Transverse colon (tissue), 4 donors: ENCODE data around the gene SORL1. TPM values are rescaled to one million over a fixed set of nuclear protein-coding genes. Genes with fewer than 3 reads are reported as not detected.
A peak's percentile ranks its signal among the peaks of the same experiment; 100 is the strongest.

Source experiments
- DNase-seq: peaks from one replicate; pipeline ENCODE4 v3.0.0-alpha.2; 2019
- H3K27ac ChIP-seq, 4 donors: fragments of 200-600 bp; sonication (generic); 2 replicates each; pipeline ENCODE4 v1.5.1; 2016 to 2018; ENCODE audit warnings: inconsistent platforms in 4 of 4
- H3K27me3 ChIP-seq: fragments of 200-600 bp; sonication (generic); 2 replicates; pipeline ENCODE4 v1.5.1; 2017; ENCODE audit warnings: inconsistent platforms
- H3K36me3 ChIP-seq, 4 donors: fragments of 200-600 bp; sonication (generic); 2 replicates each; pipeline ENCODE4 v1.5.1; 2017 to 2019; ENCODE audit warnings: inconsistent platforms in 4 of 4
- H3K4me1 ChIP-seq, 4 donors: fragments of 200-600 bp; sonication (generic); 2 replicates each; pipeline ENCODE4 v1.5.1; 2017 to 2020; ENCODE audit warnings: inconsistent platforms in 4 of 4
- H3K4me3 ChIP-seq, 4 donors: fragments of 200-600 bp; sonication (generic); 1 replicate in 1 of 4; 2 replicates in 3 of 4; pipeline versions ENCODE4 v1.5.1 to v1.6.1; 2017 to 2019; ENCODE audit warnings: inconsistent platforms in 4 of 4
- H3K9me3 ChIP-seq, 2 donors: fragments of 200-600 bp; sonication (generic); 2 replicates each; pipeline ENCODE4 v1.5.1; 2017 to 2019; ENCODE audit warnings: inconsistent platforms in 2 of 2
- EP300 ChIP-seq: sonication (generic); formaldehyde crosslinking; IDR thresholded peaks from one replicate; pipeline ENCODE4 v1.6.1; 2017; ENCODE audit warnings: antibody characterized with exemption, low read depth
- POLR2A ChIP-seq: fragments of 450-650 bp; IDR thresholded peaks from one replicate; pipeline ENCODE4 v1.6.1; 2016; ENCODE audit warnings: antibody characterized with exemption, mild to moderate bottlenecking, moderate library complexity
- POLR2AphosphoS5 ChIP-seq, 3 donors: sonication (generic); formaldehyde crosslinking; IDR thresholded peaks; one replicate each; pipeline ENCODE4 v1.6.1; 2016; ENCODE audit warnings: antibody characterized with exemption in 3 of 3
- WGBS, 2 donors: methylation state at CpG; one replicate each; pipeline ENCODE4 v1.1.5; 2018; ENCODE audit warnings: low coverage in 1 of 2; 5-methylcytosine and 5-hydroxymethylcytosine counted together
- in situ Hi-C, 4 donors: fragments of 200-750 bp; cut with MboI; loops; one replicate each; pipeline versions ENCODE4 v1.15.0 to v1.15.1; 2017; ENCODE audit warnings: low sequenced_read_pairs in 3 of 4, low pct_ligation_motif_present in 1 of 4, low pct_unique_long_range_greater_than_20kb in 1 of 4
- intact Hi-C: fragments of 100-400 bp; cut with DNase I; formaldehyde crosslinking; loops from one replicate; pipeline ENCODE4 v1.15.1; 2023; ENCODE audit warnings: low total_unique reads
- total RNA-seq, 4 donors: library from RNA; depleted of rRNA; stranded (reverse); fragments of >200 nt; gene quantifications; one replicate each; pipeline ENCODE4 v1.1.0, GENCODE V29; 2016
- TF ChIP-seq, protein P1 (sequence below), 5 experiments: fragments of 200-600 bp in 3 of 5; fragments of 450-650 bp in 2 of 5; sonication (generic) in 3 of 5; IDR thresholded peaks; 1 replicate in 2 of 5; 2 replicates in 3 of 5; pipeline ENCODE4 v1.5.1; 2016 to 2017; ENCODE audit warnings: antibody characterized with exemption in 5 of 5, inconsistent platforms in 3 of 5, mild to moderate bottlenecking in 2 of 5, moderate library complexity in 1 of 5

Gene SORL1
- total RNA-seq, 4 donors from 2014 or later, result 81.6 to 338 (median 129) TPM

DNA sequence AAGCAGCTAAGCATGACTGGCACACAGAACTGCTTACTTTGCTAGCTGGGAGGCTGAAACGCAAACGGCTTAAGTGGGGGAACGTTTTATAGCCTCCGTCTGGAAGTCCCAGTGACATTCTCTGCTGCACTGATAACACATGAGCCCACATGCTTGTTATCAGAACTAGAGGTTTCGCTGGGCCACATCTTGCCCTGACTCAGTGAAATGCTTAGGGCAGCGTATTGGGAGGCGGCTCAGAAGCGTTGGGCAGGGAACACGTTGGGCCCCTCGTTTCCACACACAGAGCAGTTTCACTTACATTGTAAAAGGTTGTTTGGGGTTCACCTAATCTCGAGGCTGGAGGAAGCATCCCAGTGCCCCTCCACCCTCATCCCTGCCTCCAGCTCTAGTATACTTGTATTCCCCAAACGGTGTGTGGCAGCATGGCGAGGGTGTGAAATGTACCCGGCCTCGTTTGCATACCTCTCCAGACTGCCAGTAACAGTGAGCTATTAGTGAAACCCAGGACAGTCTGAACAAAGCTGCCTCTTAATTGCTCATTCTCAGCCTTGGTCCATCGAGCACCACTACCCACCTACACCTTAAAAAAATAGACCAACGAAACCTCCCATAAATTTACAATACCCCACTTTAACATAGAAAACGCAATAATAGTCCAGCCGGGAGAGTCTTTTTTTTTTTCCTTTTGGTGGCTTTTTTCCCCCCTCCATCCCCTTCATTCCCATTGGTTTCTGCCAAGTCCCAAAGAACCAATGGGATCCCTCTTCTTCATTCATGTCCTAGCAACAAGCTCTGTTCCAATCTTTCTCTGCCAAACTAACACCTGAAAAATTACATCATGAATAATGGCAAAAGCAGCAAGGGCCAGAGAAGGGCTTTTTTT lies 219.4 kb downstream of the SORL1 start:
- Histone ChIP-seq H3K27me3 (no peaks in the 10 kb centered on the region), H3K9me3 (no peaks in the 10 kb centered on the region), H3K36me3 (no peaks in the 10 kb centered on the region), H3K4me1 (peaks cover 8 to 22% (median 14%) of the 10 kb centered on the region in 4 donors), H3K27ac (peak overlapping the region; percentile 60 to 81 (median 71)), H3K4me3 (no peak overlapping the region)
- intact Hi-C loops, result no loop called here
- TF ChIP-seq EP300 (no peak), POLR2A (no peak), POLR2AphosphoS5 (IDR thresholded peaks at IDR 0.05) (no peak)
- TF ChIP-seq, protein P1, sequence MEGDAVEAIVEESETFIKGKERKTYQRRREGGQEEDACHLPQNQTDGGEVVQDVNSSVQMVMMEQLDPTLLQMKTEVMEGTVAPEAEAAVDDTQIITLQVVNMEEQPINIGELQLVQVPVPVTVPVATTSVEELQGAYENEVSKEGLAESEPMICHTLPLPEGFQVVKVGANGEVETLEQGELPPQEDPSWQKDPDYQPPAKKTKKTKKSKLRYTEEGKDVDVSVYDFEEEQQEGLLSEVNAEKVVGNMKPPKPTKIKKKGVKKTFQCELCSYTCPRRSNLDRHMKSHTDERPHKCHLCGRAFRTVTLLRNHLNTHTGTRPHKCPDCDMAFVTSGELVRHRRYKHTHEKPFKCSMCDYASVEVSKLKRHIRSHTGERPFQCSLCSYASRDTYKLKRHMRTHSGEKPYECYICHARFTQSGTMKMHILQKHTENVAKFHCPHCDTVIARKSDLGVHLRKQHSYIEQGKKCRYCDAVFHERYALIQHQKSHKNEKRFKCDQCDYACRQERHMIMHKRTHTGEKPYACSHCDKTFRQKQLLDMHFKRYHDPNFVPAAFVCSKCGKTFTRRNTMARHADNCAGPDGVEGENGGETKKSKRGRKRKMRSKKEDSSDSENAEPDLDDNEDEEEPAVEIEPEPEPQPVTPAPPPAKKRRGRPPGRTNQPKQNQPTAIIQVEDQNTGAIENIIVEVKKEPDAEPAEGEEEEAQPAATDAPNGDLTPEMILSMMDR (IDR thresholded peaks at IDR 0.05), result no peak
- in situ Hi-C loops, result loop anchor here in 2 of 4 donors (25.0 kb wide), 2 partner anchors 541 to 841 kb away; no protein-coding TSS in a partner anchor
- 37 to 39% methylated on average over 3 to 19 of the region's 19 CpGs for WGBS, 2 donors
- no peak for DNase-seq

DNA sequence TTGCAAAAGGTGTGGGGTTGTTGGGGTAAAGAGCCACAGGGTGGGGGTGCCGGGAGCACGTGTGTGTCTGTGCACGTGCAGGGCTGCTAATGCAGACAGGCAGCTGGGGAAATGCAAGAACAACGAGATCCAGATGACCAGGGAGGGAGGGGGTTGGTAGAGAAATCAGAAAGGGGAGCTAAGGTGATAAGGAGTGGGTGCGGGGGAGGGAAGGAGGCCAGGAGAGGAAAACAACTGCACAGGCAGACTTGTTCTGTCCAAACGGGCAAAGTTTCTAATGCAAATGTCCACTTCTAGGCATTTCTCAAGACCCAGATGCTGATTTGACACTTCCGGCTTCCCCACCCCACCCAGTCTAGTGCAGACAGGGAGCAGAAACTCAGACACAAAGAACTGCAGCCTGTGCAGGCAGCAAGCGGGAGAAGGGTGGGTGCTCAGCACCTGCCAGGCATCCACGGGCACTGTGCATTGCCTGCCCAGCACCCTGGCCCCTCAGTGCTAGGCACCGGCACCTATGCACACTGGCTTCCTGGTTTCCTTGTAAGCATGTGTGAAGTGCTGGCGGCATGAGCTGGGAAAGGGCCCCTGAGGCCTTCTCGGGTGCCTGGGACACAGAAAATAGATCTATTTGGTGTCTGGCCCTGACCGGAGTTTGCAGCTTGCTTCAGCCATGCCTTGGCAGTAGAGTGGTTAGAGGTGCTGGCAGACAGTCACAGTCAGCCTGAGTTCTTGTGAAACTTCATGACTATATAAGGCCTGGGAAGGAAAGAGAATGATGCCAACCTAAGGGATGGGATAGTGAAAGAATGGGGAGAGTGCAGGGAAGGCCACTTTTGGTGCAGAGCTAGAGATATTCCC lies 220.7 kb downstream of the SORL1 start:
- Histone ChIP-seq H3K36me3 (no peaks in the 10 kb centered on the region), H3K27me3 (no peaks in the 10 kb centered on the region), H3K4me1 (peaks cover 8 to 22% (median 14%) of the 10 kb centered on the region in 4 donors), H3K27ac (peak overlapping the region; percentile 60 to 80 (median 76)), H3K4me3 (no peak overlapping the region), H3K9me3 (no peaks in the 10 kb centered on the region)
- in situ Hi-C loops, result loop anchor here in 2 of 4 donors (25.0 kb wide), 2 partner anchors 539 to 839 kb away; no protein-coding TSS in a partner anchor
- DNase-seq, result no peak
- WGBS, 2 donors, result 57 to 89% methylated on average over 3 to 13 of the region's 13 CpGs
- intact Hi-C loops, result no loop called here
- peak in 1 of 3 donors; percentile 16 for TF ChIP-seq POLR2AphosphoS5 (IDR thresholded peaks at IDR 0.05)
- TF ChIP-seq, protein P1 (IDR thresholded peaks at IDR 0.05), result no peak
- no peak for TF ChIP-seq POLR2A

DNA sequence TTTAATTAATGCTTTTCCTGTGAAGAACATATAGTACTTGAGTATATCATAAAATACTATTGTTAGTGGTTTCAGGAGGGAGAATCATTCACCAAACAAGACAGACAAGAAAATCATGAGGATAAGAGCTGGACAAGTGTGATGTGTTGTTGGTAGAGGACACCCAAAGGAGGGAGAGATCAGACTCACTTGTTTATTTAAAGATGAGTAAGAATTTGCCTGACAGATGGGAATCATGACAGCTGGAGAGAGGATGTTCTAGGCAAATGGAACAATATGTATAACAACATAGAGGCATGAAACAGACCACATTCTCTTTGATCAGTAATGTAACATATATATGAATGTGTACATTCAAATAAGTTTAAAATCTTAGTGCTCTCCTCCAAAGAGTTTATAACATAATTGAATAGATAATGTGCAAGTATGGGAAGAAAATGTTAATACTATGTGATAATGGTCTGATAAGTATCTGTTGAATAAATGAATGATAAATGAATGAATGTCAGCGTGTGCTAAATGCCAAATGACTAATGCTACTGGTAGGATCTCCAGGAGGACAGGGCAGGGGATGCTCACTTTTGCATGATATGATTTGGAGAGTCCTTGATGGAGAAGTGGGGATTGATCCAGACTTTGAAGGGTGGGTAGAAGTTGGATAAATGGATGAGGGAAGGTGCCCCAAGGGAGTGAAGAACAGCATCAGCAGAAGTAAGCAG lies 229.6 kb downstream of the SORL1 start:
- Histone ChIP-seq H3K27me3 (no peaks in the 10 kb centered on the region), H3K9me3 (no peaks in the 10 kb centered on the region), H3K36me3 (no peaks in the 10 kb centered on the region), H3K27ac (no peak overlapping the region), H3K4me1 (no peaks in the 10 kb centered on the region), H3K4me3 (no peak overlapping the region)
- TF ChIP-seq EP300 (no peak), POLR2A (no peak), POLR2AphosphoS5 (IDR thresholded peaks at IDR 0.05) (no peak)
- TF ChIP-seq, protein P1 (IDR thresholded peaks at IDR 0.05), result no peak
- 80 to 83% methylated on average over 1 of the region's 1 CpG for WGBS, 2 donors
- in situ Hi-C loops (no loop called here), intact Hi-C loops (no loop called here)
- DNase-seq, result no peak

Other genes with a start within 250 kb of the SORL1 start
- gene SC5D, start 159.5 kb upstream of the SORL1 start, total RNA-seq, result 10 to 100 TPM; 12.9 to 31.5 (median 20.3) TPM